Uterus (tissue), 4 donors: ENCODE measurements around the gene GNLY. TPM values are rescaled to one million over a fixed set of nuclear protein-coding genes. Genes with fewer than 3 reads are reported as not detected.

ENCODE experiments used
- DNase-seq, 2 donors: peaks; one replicate each; pipeline ENCODE4 v3.0.0-alpha.2; 2019 to 2020
- H3K27ac ChIP-seq, 2 donors: fragments of 200-600 bp; sonication (generic); 1 replicate in 1 of 2; 2 replicates in 1 of 2; pipeline ENCODE4 v1.5.1; 2016 to 2018
- H3K27me3 ChIP-seq, 2 donors: fragments of 200-600 bp; sonication (generic); one replicate each; pipeline ENCODE4 v1.5.1; 2018 to 2019; ENCODE audit warnings: control low read depth in 1 of 2
- H3K36me3 ChIP-seq, 2 donors: fragments of 200-600 bp; sonication (generic); one replicate each; pipeline ENCODE4 v1.5.1; 2019; ENCODE audit warnings: control low read depth in 1 of 2
- H3K4me1 ChIP-seq, 2 donors: fragments of 200-600 bp; sonication (generic); one replicate each; pipeline ENCODE4 v1.5.1; 2018 to 2019; ENCODE audit warnings: control low read depth in 1 of 2
- H3K4me3 ChIP-seq, 2 donors: fragments of 200-600 bp; sonication (generic); 1 replicate in 1 of 2; 2 replicates in 1 of 2; pipeline ENCODE4 v1.5.1; 2018 to 2019; ENCODE audit warnings: mild to moderate bottlenecking in 1 of 2
- H3K9me3 ChIP-seq, 2 donors: fragments of 200-600 bp; sonication (generic); one replicate each; pipeline ENCODE4 v1.5.1; 2019; ENCODE audit warnings: control low read depth in 1 of 2
- POLR2A ChIP-seq, 2 donors: fragments of 450-650 bp; IDR thresholded peaks; one replicate each; pipeline ENCODE4 v1.6.1; 2016; ENCODE audit warnings: antibody characterized with exemption in 2 of 2, mild to moderate bottlenecking in 1 of 2, moderate library complexity in 1 of 2
- intact Hi-C: fragments of 100-400 bp; cut with DNase I; formaldehyde crosslinking; loops from one replicate; pipeline ENCODE4 v1.15.1; 2023; ENCODE audit warnings: low total_unique reads
- total RNA-seq, 4 donors: library from RNA; depleted of rRNA in 3 of 4; stranded (reverse); fragments of >200 nt in 3 of 4; gene quantifications; one replicate each; pipeline versions ENCODE4 v1.1.0 to v1.2.4, GENCODE V29; 2014 to 2023
- TF ChIP-seq, protein P1 (sequence below), 4 experiments: fragments of 200-600 bp in 2 of 4; fragments of 450-650 bp in 2 of 4; sonication (generic) in 2 of 4; IDR thresholded peaks; one replicate each; pipeline ENCODE4 v1.5.1; 2016 to 2019; ENCODE audit warnings: antibody characterized with exemption in 4 of 4, mild to moderate bottlenecking in 2 of 4, moderate library complexity in 1 of 4
- donor health status: DM: yes; HTN: yes; CAD: no.

Gene GNLY
- total RNA-seq, 4 donors from 2014 or later, result 0.48 to 5.9 (median 4.8) TPM; not detected in 1

GRCh38 chr2:85699325-85699724 lies 5.2 kb downstream of the GNLY start:
- Histone ChIP-seq H3K9me3 (no peaks in the 10 kb centered on the region), H3K4me3 (no peak overlapping the region), H3K4me1 (no peaks in the 10 kb centered on the region), H3K27ac (no peak overlapping the region), H3K27me3 (no peaks in the 10 kb centered on the region), H3K36me3 (no peaks in the 10 kb centered on the region)
- no peak for DNase-seq
- intact Hi-C loops, result no loop called here
- no peak for TF ChIP-seq POLR2A (IDR thresholded peaks at IDR 0.05)
- TF ChIP-seq, protein P1, sequence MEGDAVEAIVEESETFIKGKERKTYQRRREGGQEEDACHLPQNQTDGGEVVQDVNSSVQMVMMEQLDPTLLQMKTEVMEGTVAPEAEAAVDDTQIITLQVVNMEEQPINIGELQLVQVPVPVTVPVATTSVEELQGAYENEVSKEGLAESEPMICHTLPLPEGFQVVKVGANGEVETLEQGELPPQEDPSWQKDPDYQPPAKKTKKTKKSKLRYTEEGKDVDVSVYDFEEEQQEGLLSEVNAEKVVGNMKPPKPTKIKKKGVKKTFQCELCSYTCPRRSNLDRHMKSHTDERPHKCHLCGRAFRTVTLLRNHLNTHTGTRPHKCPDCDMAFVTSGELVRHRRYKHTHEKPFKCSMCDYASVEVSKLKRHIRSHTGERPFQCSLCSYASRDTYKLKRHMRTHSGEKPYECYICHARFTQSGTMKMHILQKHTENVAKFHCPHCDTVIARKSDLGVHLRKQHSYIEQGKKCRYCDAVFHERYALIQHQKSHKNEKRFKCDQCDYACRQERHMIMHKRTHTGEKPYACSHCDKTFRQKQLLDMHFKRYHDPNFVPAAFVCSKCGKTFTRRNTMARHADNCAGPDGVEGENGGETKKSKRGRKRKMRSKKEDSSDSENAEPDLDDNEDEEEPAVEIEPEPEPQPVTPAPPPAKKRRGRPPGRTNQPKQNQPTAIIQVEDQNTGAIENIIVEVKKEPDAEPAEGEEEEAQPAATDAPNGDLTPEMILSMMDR (IDR thresholded peaks at IDR 0.05), result no peak

GRCh38 chr2:85702172-85702571 lies 8.0 kb downstream of the GNLY start:
- H3K36me3 ChIP-seq, result no peaks in the 10 kb centered on the region
- no peak overlapping the region for H3K4me3 ChIP-seq
- DNase-seq, result no peak
- TF ChIP-seq, protein P1 (IDR thresholded peaks at IDR 0.05), result no peak
- no peak for TF ChIP-seq POLR2A (IDR thresholded peaks at IDR 0.05)
- intact Hi-C loops, result no loop called here
- H3K27me3 ChIP-seq, result no peaks in the 10 kb centered on the region
- no peaks in the 10 kb centered on the region for H3K9me3 ChIP-seq
- peaks cover 0 to 3% of the 10 kb centered on the region in 2 donors for H3K4me1 ChIP-seq
- no peak overlapping the region for H3K27ac ChIP-seq

DNA sequence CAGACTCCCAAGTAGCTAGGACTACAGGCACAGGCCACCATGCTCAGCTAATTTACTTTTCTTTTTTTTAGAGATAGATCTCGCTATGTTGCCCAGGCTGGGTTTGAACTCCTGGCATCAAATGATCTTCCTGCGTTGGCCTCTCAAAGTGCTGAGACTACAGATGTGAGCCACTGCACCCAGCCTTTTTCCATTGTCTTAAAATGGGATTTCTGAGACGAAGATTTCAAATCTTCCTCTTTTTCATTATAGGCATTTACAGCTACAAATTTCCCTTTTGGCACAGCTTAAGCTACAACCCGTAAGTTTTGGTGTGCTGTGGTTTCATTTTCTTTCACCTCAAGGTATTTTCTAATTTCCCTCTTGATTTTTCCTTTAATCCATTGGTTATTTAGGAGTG lies 8.6 kb downstream of the GNLY start:
- TF ChIP-seq, protein P1 (IDR thresholded peaks at IDR 0.05), result no peak
- TF ChIP-seq POLR2A (IDR thresholded peaks at IDR 0.05), result no peak
- Histone ChIP-seq H3K27ac (no peak overlapping the region), H3K4me3 (no peak overlapping the region), H3K9me3 (no peaks in the 10 kb centered on the region), H3K27me3 (no peaks in the 10 kb centered on the region), H3K36me3 (no peaks in the 10 kb centered on the region), H3K4me1 (peaks cover 0 to 3% of the 10 kb centered on the region in 2 donors)
- intact Hi-C loops, result no loop called here
- no peak for DNase-seq

DNA sequence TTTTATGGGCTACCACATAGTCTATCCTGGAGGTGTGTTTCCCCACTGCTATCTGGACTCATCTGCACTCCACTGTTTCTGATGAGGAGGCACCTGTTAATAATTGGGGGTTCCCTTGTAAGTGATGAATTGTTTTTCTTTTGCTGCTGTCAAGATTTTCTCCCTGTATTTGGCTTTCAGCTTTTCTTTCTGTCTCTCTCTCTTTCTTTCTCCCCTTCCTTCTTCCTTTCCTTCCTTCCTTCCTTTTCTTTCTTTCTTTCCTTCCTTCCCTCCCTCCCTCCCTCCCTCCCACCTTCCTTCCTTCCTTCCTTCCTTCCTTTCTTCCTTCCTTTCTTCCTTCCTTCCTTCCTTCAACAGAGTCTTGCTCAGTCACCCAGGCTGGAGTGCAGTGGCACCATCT lies 9.2 kb downstream of the GNLY start:
- Histone ChIP-seq H3K9me3 (no peaks in the 10 kb centered on the region), H3K27me3 (no peaks in the 10 kb centered on the region), H3K36me3 (no peaks in the 10 kb centered on the region), H3K4me3 (no peak overlapping the region), H3K27ac (no peak overlapping the region), H3K4me1 (peaks cover 0 to 3% of the 10 kb centered on the region in 2 donors)
- TF ChIP-seq POLR2A (IDR thresholded peaks at IDR 0.05), result no peak
- intact Hi-C loops, result no loop called here
- DNase-seq, result no peak

- intact Hi-C loops, result no loop called here
- TF ChIP-seq, protein P1 (IDR thresholded peaks at IDR 0.05), result no peak
- TF ChIP-seq POLR2A (IDR thresholded peaks at IDR 0.05), result no peak
- no peak overlapping the region for H3K4me3 ChIP-seq
- H3K27ac ChIP-seq, result no peak overlapping the region
- H3K27me3 ChIP-seq, result no peaks in the 10 kb centered on the region
- H3K9me3 ChIP-seq, result no peaks in the 10 kb centered on the region
- no peaks in the 10 kb centered on the region for H3K36me3 ChIP-seq
- no peak for DNase-seq
- peaks cover 0 to 3% of the 10 kb centered on the region in 2 donors for H3K4me1 ChIP-seq
These were observed 9.9 kb downstream of the GNLY start for GRCh38 chr2:85704038-85704437.
